Keratinocyte (primary cell): ENCODE measurements around the gene OPTN.

Source experiments
- EZH2 ChIP-seq: IDR thresholded peaks from one replicate; pipeline ENCODE4 v1.6.1; 2012; ENCODE audit warnings: inconsistent platforms, mild to moderate bottlenecking, low read length, moderate library complexity
- TF ChIP-seq, protein P1 (sequence below), 3 experiments: IDR thresholded peaks in 1 of 3; conservative IDR thresholded peaks in 1 of 3; optimal IDR thresholded peaks in 1 of 3; 2 replicates in 2 of 3; 3 replicates in 1 of 3; pipeline versions ENCODE3 to v1.5.1; 2011; ENCODE audit warnings: low read length in 3 of 3, mild to moderate bottlenecking in 3 of 3, moderate library complexity in 2 of 3, control low read depth in 1 of 3, inconsistent platforms in 1 of 3; ENCODE audit not compliant: insufficient read depth in 2 of 3; ENCODE audit errors: extremely low read depth in 1 of 3

GRCh38 chr10:13120786-13121499 is 21.0 kb downstream of the OPTN start:
- TF ChIP-seq, protein P1, sequence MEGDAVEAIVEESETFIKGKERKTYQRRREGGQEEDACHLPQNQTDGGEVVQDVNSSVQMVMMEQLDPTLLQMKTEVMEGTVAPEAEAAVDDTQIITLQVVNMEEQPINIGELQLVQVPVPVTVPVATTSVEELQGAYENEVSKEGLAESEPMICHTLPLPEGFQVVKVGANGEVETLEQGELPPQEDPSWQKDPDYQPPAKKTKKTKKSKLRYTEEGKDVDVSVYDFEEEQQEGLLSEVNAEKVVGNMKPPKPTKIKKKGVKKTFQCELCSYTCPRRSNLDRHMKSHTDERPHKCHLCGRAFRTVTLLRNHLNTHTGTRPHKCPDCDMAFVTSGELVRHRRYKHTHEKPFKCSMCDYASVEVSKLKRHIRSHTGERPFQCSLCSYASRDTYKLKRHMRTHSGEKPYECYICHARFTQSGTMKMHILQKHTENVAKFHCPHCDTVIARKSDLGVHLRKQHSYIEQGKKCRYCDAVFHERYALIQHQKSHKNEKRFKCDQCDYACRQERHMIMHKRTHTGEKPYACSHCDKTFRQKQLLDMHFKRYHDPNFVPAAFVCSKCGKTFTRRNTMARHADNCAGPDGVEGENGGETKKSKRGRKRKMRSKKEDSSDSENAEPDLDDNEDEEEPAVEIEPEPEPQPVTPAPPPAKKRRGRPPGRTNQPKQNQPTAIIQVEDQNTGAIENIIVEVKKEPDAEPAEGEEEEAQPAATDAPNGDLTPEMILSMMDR (optimal IDR thresholded peaks at IDR 0.05 in 1 of 3, IDR thresholded peaks at IDR 0.05 in 1 of 3, conservative IDR thresholded peaks at IDR 0.05 in 1 of 3; ENCODE audit: extremely low read depth in 1 of 3, insufficient read depth in 2 of 3, low read length in 3 of 3), result no peak
- no peak for TF ChIP-seq EZH2
